VCaP (cell line): ENCODE measurements around the gene TMEM86B.

Source experiments
- H3K27ac ChIP-seq: fragments of 450-650 bp; 2 replicates; pipeline ENCODE4 v1.5.1; 2017
- TF ChIP-seq, protein P1 (sequence below): fragments of 450-650 bp; conservative IDR thresholded peaks from 2 replicates; pipeline ENCODE4 v1.5.1; 2017; ENCODE audit warnings: mild to moderate bottlenecking, moderate library complexity

TMEM86B gene

GRCh38 chr19:55262359-55262758 is 33.8 kb upstream of the TMEM86B start:
- TF ChIP-seq, protein P1, sequence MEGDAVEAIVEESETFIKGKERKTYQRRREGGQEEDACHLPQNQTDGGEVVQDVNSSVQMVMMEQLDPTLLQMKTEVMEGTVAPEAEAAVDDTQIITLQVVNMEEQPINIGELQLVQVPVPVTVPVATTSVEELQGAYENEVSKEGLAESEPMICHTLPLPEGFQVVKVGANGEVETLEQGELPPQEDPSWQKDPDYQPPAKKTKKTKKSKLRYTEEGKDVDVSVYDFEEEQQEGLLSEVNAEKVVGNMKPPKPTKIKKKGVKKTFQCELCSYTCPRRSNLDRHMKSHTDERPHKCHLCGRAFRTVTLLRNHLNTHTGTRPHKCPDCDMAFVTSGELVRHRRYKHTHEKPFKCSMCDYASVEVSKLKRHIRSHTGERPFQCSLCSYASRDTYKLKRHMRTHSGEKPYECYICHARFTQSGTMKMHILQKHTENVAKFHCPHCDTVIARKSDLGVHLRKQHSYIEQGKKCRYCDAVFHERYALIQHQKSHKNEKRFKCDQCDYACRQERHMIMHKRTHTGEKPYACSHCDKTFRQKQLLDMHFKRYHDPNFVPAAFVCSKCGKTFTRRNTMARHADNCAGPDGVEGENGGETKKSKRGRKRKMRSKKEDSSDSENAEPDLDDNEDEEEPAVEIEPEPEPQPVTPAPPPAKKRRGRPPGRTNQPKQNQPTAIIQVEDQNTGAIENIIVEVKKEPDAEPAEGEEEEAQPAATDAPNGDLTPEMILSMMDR = no peak
- H3K27ac ChIP-seq = no peak overlapping the region

- TF ChIP-seq, protein P1 = no peak
- H3K27ac ChIP-seq = peak overlapping the region; percentile 97; the same call in 1 of the 2 replicates
Observed at GRCh38 chr19:55261671-55262126, 33.1 kb upstream of the TMEM86B start.

GRCh38 chr19:55259540-55260210 is 31.1 kb upstream of the TMEM86B start:
- TF ChIP-seq, protein P1 = no peak
- peak overlapping the region; percentile 97 for H3K27ac ChIP-seq

DNA sequence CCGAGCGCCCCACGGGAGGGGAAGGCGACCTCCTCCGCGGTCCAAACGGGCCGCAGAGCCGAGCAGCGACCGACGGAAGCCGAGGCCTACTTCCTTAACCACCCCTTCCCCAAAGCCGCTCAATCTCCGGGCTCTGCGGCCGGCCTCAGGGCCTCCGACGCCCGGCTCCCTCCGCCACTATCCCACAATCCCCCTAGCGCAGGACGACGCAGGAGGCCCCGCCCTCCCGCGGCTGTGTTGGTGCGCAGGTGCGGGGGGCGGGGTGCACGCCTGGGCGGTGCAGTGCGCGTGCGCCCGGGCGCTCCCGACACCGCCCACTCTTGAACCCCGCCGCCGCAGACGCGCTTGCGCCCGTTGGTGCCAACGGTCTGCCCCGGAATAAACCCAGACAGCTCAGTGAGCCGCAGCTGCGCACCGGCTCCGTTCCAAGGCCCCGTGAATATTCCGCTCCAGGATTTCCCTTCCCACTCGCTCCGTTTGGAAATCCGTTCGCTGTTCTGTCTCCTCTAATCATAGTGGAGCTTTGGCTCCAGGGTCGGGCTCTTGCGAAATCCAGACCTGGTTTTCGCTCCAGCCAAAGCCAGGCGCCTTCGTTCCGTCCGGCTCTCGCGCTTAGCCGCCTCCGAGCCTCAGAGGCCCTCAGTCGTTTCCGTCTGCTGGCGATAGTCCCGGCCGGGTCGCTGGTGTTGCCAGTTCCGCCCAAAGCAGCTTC is 30.4 kb upstream of the TMEM86B start, which contains the start of gene PPP6R1:
TSS of gene PPP6R1 (minus strand) at position 190 of the 712 bp plus-strand sequence. CDS start 11,914 bp downstream, outside the sequence.
- TF ChIP-seq, protein P1 = no peak
- peak within 1 kb of the TSS; percentile 97 for H3K27ac ChIP-seq

GRCh38 chr19:55258476-55258827 is 29.9 kb upstream of the TMEM86B start:
- TF ChIP-seq, protein P1 = no peak
- H3K27ac ChIP-seq = peak overlapping the region; percentile 97

GRCh38 chr19:55257461-55258420 is 29.2 kb upstream of the TMEM86B start:
- TF ChIP-seq, protein P1 = no peak
- H3K27ac ChIP-seq = peak overlapping the region; percentile 97
